Stimulated activated CD4-positive, alpha-beta T cell treated with anti-CD3 and anti-CD28 coated beads, Interleukin-2, amount 100 ng/mL, for 24 hours (primary cell): ENCODE results near the gene MAGOH.
"Not testable (repeated sequence)": the region's sequence is repeated elsewhere in the genome, so short reads cannot be mapped to it uniquely, and the experiment has no call there.

ENCODE experiments used
- DNase-seq, 2 donors: peaks; one replicate each; pipeline ENCODE4 v3.0.0-alpha.2; 2020

Gene MAGOH

DNA sequence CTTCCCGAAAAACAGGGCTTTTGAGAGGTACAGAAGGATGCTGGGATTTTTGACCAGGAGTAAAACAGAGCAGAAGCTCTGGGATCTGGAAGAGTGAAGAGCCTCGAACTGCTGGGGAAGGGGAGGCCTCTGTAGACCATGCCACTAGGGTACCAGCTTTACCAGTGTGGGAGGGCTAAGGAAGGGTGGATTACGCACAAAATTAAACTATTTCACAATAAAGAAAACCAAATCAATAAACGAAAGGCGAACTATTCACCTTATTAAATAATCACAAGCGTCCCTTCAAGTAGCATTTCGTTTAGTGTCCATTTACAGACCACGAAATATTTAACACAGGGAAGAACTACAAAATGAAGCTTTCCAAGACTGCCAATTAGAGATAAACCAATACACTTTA lies 18.6 kb downstream of the MAGOH start:
- no peak for DNase-seq

DNA sequence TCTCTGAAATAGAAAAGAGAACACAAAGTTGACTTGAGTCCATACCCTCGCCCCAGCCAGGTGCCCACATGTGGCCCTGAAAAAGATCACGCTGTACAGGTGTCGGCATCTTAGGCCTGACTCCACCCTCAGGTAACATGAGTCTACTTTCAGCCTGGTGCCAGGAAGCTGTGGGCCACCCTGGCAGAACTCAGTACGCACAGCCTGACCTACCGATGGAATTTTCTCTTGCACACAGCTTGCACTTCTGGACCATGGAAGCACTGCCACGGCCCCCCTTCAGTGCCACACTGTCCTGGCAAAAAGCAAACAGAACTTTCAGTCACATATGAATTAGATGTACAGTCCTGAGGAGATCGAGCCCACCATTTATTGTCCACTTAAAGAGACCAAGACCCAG lies 20.1 kb downstream of the MAGOH start:
- DNase-seq: no peak

DNA sequence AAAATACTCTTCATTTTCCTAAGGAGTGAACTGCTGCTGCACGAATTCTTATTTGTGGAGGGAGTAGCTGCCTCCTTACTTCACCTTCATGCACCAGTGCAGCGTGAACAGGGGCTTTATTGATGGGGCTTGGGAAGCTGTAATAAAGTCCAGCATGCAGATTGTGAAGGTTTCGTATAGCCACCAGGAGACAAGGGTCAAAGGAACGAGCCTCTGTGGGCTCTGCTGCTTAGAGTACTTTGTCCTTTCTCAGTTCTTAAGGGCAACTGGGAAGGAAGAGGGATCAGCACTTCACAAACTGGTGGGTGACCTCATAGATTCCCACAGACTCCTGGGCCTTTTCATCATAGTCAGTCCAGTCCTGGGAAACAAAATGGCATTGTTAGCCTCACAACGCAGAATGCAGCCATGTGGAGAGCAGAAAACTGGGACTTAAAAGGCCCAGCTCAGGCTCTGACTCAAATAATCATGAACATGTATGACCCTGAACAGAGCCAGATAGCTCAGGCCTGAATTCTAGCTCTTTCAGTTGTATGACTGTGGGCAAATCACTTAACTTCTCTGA lies 23.9 kb downstream of the MAGOH start:
- no peak for DNase-seq

DNA sequence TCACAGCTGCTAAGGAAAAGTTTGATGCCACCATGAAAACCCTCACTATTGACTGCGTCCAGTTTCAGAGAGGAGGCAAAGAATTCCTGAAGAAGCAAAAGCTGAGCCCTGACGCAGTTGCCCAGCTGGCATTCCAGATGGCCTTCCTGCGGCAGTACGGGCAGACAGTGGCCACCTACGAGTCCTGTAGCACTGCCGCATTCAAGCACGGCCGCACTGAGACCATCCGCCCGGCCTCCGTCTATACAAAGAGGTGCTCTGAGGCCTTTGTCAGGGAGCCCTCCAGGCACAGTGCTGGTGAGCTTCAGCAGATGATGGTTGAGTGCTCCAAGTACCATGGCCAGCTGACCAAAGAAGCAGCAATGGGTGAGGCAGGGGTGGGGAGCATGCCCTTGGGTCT lies 27.4 kb downstream of the MAGOH start:
- DNase-seq: no peak

DNA sequence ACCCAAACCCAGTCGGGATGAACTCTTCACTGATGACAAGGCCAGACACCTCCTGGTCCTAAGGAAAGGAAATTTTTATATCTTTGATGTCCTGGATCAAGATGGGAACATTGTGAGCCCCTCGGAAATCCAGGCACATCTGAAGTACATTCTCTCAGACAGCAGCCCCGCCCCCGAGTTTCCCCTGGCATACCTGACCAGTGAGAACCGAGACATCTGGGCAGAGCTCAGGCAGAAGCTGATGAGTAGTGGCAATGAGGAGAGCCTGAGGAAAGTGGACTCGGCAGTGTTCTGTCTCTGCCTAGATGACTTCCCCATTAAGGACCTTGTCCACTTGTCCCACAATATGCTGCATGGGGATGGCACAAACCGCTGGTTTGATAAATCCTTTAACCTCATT lies 28.0 kb downstream of the MAGOH start:
- no peak for DNase-seq

DNA sequence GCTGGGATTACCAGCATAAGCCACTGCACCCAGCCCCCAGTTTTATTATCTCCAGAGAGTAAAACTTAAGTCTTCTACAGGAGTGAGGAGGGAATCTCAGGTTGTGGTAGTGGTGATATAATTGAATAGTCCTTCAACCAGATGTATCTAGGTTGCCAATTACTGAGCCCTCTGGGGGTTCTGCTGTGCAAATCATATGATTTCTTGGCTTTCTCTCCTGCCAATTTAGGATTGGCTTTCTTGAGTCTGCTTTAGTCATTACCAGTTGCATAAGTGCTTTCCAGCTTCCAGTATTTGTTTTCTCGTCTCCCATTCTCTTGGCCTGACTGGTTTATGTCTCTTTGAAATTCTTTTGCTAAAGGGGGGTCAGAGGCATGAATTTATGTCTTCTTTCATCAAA lies 30.6 kb downstream of the MAGOH start:
- no peak for DNase-seq

DNA sequence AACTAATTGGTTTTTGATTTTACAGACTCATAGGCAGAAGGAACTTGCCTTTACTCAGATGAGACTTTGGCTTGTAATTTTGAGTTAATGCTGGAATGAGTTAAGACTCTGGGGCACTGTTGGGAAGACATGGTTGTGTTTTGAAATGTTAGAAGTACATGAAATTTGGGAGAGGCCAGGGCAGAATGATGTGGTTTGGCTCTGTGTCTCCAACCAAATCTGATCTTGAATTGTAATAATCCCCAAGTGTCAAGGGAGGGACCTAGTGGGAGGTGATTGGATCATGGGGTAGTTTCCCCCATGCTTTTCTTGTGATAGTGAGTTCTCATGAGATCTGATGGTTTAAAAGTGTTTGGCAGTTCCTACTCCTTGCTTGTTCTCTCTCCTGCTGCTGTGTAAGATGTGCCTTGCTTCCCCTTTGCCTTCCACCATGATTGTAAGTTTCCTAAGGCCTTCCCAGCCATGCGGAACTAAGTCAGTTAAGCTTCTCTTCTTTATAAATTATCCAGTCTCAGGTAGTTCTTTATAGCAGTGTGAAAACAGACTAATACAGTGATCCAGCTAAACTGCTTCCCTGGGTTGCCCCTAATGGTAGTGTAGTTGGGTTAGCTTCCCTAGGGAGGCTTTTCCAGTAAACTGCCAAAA lies 31.5 kb downstream of the MAGOH start:
- no peak for DNase-seq

DNA sequence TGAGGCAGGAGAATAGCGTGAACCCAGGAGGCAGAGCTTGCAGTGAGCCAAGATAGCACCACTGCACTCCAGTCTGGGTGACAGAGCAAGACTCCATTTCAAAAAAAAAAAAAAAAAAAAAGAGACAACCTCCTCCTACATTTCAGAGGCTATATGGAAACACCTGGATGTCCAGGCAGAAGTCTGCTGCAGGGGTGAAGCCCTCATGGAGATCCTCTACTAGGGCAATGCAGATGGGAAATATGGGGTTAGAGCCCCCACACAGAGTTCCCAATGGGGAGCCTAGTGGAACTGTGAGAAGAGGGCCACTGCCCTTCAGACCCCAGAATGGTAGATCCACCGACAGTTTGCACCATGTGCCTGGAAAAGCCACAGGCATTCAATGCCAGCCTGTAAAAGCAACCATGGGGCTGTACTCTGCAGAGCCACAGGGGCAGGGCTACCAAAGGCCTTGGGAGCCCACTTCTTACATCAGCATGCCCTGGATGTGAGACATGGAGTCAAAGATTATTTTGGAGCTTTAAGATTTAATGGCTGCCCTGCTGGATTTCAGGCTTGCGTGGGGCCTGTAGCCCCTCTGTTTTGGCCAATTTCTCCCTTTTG lies 32.1 kb downstream of the MAGOH start:
- not testable (repeated sequence) for DNase-seq

DNA sequence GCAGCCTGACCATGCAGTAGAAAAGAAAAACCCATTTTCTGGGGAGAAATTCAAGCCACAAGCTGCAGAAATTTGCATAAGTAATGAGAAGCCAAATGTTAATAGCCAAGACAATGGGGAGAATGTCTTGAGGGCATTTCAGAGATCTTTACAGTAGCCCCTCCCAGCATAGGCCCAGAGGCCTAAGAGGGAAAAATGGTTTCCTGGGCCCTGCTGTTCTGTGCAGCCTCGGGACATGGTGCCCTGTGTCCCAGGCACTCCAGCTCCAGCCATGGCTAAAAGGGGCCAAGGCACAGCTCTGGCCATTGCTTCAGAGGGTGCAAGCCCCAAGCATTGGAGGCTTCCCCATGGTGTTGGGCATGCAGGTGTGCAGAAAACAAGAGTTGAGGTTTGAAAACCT lies 32.8 kb downstream of the MAGOH start:
- DNase-seq: not testable (repeated sequence)

DNA sequence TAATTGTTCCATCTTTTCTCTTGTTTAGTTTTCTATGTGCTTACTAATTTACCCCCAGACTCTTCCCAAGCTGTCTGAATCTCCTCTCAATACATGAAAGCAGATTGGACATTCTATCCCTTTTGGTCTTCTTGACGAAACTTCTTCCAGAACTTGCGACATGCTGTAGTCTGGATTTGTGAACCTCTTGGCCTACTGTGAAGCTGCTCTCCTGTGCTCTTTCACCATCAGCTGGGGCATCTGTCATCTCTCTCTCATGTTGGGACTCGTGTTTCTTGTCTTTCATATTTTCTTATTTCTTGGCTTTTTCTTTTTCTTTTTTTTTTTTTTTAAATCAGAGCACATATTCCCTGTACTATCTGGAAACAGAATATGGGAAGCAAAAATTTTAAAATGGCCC lies 34.9 kb downstream of the MAGOH start:
- DNase-seq: no peak

DNA sequence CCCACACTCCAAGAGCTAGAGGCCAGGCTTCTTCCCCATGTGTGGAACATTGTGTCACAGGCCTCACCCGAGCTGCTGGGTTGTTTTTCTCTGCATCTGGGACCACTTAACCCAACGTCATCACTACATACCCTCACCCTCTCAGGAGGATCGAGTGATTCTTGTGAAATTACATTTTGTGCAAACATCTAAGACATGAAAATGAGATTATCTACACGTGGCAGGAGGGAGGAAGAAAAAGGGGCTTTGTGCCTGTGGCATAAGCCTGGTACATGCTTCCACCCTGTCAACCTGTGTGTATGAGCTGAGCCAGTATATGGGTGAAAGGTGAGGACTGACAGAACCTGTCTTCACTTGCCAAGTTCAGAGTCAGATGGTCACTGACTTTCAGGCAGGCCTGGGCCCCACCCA lies 40.1 kb downstream of the MAGOH start:
- DNase-seq: no peak

DNA sequence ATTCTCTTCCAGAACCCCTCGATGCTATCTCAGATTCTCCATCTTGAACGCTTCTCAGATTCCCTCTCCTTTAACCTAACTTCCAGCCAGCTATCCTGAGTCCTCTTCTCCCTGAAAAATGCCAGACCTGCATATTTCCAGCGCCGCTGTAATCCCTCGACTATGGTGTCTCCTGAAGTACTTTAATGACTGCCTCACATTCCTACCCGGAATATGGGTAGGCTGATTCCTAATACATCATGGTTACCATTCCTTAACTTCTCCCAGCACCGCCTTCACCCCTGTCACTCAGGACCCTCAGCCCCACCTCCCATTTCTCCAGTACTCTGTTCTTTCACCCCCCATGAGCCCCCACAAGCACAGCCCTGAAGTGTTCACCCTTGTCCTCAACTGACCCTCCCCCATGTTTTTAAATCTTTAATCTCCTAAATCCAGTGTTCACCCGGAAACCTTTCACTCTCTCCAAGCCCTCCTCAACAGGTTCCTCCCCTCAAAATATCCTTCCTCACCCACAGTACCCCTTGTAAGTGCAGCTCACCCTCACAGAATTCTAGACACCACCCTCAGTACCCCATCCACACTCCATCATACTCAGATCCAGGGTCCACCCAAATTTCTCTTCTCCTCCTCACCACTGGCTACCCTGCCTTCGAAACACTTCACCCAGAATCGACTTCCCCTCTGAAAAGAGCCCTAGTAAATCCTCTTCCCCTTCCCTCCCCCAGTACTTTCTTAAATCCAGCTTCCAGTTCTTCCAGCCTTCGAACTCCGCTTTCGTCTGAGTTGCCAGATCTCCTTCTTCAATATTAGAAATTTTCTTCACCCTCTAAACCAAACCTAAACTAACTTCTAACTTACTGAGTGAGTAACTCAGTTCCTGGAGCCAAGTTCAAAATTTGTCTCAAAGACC lies 40.8 kb downstream of the MAGOH start:
- no peak for DNase-seq

DNA sequence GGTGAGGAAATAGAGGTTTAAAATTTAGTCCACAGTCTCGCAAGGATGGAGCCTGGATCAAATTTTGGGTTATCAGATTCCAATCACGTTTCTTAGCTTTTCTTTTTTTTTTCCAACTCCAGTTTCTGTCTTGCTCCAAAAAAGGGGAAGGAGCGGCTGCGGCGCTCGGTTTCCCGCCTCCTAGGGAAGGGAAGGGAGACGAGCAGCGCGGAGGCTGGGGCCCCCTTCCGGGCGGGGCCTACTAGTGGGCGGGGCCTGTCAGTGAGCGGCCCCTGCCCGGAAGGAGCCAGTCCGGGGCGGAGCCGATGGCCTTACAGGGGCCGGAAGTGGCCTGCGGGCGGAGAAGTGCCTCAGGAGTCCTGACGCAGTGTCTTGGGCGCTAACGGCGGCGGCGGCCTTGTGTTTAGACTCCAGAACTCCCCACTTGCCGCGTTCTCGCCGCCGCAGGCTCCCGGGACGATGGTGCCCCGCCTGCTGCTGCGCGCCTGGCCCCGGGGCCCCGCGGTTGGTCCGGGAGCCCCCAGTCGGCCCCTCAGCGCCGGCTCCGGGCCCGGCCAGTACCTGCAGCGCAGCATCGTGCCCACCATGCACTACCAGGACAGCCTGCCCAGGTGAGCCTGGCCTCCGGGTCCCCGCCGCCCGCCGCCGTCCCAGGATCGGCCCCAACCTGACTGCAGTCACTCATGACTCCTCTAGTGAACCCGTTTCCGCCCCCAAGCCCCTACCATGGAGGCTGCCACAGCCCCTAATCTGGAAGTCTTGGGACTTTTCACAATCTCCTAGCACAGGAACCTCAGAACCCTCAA lies 41.6 kb downstream of the MAGOH start, which contains the start of gene CPT2:
Gene CPT2 (plus strand): TSS at position 340 of the 806 bp plus-strand sequence. CDS start 120 bp downstream, at position 460.
- DNase-seq: peak; percentile 92 to 95

DNA sequence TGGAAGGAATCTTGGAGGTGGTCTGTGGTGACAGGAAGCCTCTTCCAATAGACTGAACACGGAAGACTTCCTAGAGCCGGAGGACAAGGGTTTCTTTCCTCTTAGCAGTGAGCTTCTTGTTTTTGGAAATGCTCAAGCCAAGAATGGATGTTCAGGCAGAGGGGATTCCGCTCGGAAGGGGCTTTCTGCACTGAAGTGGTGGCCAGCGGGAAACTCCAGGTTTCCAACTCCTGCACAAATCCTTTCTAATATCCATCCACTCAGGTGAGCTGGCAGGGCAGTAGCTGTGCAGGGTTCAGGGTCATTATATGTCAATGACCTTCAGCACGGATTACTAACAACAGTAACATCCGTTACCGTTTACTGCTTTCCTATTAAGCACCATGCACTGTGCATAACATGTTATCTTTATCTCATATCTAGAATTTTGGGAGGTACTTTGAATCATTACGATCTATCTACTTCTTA lies 42.3 kb downstream of the MAGOH start:
- no peak for DNase-seq

DNA sequence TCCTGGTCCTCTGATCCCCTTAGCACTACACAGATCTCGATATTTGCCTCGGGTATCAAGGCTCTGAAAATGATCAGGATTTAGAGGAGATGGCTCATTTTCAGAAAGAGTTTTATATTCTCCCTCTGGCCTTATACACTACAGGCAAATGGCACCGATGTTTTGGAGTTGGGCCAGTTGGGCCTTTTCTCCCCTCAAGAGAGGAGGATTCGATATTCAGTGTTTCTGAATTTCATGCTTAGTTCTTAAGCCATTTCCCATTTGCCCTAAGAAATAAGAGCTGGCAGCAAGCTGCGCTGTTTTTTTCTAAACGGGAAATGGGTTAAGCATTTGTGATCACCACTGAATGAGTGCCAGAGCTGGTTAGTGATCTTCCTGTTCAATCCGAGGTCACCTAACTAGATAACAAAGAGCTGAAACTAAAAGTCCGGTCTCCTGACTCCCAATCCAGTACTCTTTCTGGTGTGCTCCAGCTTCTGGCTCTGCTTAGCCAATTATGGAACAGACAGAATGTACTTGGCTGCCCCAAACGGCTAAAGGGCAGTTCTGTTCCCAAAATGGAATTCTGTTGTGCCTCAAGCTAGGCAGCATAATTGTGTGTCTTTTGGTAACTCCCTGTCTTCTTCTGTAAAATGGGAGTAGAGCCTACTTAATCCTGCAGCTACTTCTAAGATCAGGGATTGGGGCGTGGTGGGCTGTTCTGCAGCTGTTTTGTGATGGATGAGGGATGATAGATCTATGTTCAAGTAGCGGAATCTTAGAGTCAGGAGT lies 42.9 kb downstream of the MAGOH start:
- DNase-seq: no peak

DNA sequence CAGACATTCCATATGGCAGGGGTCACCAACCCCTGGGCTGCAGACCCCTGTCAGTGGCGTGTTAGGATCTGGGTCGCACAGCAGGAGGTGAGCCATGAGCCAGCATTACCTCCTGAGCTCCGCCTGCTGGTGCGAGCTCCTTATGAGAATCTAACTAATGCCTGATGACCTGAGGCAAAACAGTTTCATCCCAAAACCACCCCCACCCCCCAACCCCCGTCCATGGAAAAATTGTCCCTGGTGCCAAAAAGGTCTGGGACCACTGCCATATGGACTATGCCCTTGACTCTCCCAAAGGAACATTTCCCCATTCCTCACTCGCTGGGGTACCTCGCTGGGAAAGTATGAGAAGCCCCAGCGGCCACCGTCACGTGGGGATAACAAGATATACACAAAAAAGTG lies 48.1 kb downstream of the MAGOH start:
- no peak for DNase-seq

DNA sequence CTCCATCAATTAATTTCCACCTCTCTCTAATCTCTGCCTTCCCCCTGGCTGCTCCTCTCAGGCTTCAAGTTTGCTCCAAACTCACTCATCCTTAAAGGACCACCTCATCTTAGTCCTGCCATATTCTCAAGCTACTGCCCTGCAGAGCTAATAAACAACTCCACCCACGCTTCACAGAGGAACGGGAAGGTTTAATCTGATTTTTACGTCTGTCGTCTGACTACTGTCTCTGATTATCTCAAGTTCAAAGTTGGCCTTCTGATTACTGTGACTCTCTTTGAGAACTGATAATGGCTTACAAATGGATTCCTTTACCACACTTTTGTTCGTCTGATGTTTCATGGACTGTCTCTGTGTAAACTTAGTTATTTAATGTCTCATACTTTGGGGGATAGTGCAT lies 49.3 kb downstream of the MAGOH start:
- DNase-seq: no peak

DNA sequence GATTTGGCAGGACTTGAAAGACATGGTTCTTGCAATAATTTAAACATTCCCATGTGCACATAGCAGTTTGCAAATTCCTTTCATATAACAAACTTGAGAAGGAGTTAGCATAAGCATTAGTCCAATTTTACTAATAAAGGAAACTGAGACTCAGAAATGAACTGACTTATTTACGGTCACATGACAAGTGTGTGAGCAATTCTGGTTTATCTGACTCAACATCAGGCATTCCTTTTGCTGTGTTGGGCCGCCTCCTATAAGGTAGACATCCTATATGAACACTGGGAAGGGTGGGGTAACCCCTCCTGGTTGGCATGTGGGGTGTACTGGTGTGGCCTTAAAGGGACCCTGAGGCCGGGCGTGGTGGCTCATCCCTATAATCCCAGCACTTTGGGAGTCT lies 50.2 kb downstream of the MAGOH start:
- no peak for DNase-seq

DNA sequence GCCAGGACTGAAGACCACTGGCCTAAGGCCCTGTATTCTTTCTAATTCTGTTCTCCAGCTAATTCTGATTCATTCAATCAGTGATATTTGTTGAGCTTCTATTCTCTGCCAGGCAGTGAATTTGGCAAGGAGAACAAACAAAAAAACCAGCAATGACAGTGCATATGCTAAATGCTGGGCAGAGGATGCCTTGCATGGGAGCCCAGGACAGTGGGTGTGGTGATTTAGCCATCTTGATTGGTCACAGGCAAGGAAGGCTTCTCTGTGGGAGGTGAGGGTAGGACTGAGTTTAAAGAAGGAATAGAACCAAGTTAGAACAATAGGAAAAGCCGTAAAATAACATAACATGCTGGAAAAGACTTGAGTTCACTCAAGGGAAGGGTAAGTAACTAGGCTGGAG lies 50.9 kb downstream of the MAGOH start:
- DNase-seq: no peak

DNA sequence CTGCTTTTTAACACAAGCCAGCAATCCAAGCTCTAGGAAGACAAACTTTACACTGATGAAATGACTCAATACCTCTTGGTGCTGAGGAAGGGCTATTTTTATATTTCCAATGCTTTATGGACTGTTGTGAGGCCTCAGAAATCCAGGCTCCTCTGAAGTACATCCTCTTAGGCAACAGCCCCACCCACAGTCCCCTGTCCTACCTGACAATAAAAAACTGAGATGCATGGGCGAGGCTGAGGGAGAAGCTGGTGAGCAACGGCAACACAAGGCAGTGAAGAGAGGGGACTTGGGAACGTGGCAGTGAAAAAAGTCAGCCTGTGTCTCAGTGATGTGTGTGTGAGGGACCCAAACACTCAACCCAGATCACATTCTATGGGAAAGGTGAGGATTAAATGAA lies 51.8 kb downstream of the MAGOH start:
- DNase-seq: no peak

DNA sequence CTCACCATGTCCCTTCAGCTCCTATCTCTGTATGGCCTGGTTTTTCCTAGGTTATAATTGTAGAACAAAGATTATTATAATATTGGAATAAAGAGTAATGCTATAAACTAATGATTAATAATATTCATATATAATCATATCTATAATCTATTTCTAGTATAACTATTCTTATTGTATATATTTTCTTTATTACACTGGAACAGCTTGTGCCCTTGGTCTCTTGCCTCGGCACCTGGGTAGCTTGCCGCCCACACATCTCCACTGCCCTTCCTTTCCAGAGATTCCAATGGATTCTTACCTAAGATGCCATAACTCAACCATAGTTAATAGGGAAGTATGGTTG lies 52.4 kb downstream of the MAGOH start:
- not testable (repeated sequence) for DNase-seq
